GM19455 (cell line): Measurements from ENCODE around the gene NDUFAF8.

Experiments
- ATAC-seq: cut with Tn5 transposase; IDR thresholded peaks from one replicate; pipeline ENCODE4 v1.9.1; 2021; ENCODE audit not compliant: unreplicated experiment

The NDUFAF8 gene

DNA sequence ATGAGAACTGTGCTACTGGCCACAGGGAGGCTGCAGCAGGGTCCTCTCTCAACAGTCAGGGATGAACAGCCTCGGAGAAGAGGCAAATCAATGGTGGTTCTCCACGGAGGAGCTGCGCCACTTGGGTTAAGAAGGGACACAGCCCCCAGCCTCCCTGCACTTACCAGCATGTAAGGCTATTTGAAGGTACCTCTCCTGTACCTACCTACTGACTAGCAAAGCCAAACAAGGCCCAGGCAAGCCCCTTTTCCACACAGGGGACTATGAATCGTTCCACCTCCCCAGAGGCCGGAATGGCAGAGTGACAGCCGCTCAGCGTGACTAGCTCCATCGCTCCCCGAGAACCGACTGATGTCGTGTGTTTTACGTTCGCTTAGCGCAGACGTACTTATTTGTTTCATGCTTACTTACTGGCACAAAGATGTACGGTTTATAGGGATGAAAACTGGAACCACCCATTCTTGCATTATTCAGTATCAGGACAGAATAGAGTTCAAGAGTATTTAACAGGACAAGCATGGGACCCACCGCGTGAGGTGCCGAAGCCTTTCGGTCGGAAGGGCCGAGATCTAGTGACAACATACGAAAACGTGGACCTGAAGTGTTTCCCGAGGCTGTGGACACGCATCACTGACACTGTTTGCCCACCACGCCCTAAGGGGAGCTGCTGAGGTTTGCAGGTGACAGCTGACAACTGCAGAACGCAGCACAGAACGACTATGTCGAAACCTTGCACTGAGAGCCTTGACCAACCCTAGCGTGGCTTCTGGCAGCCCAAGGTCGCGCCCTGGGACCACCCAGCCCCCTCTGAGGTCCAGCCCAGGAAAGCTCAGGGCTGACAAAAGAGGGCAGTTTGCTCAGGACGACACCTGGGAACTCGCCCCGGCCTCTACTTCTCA is 1.3 kb upstream of the NDUFAF8 start:
- ATAC-seq = no peak

DNA sequence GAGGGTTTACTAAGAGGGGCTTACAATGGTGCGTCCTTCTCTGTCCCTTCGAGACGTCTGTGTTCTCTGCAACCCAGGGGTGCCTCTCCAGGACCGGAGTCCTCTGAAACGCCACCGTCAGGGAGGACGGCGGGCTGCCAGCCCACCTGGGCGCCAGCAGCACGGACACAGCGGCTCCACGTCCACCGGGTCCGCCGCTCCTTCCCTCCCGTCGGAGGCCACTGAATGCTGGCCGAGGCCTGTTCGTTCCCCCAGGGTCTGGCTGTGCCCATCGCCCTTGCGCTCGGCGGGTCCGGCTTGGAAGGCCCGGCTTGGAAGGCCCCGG is 666 bp upstream of the NDUFAF8 start:
- peak; percentile 4 for ATAC-seq

DNA sequence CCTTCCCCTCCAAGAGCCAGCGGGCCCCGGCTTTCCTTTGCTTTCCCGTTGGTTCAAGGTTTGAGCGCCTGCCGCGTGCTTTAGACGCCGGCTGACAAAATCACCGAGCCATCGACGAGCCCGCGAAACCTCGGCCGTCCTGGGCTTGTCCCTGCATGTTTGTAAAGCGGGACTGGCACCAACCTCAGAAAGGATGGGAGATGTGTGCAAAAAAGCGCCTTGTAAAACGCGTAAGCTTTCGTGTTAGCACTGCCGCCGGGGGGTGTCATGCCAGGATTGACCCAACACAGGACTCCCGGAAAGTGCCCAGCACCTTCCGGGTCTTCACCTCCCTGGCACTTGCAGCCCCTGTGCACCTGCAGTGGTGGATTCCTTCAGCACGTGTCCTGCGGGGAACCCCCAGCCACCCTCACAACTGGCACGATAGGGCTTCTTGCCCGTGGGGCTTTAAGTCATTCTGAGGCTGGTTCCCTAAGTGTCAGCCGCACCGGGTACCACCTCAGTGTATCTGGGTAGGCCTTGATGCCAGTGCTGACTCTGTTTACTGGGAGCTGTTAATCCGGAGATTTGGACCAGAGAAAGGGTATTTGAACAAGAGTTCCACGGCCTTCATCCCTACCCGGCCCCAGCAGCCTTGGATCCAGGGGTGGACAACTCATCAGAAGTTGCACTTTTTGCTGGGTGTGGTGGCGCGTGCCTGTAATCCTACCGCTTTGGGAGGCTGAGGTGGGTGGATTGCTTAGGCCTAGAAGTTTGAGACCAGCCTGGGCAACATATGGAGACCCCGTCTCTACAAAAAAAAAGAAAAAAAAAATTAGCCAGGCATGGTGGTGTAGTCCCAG is 817 bp downstream of the NDUFAF8 start:
- ATAC-seq = no peak

DNA sequence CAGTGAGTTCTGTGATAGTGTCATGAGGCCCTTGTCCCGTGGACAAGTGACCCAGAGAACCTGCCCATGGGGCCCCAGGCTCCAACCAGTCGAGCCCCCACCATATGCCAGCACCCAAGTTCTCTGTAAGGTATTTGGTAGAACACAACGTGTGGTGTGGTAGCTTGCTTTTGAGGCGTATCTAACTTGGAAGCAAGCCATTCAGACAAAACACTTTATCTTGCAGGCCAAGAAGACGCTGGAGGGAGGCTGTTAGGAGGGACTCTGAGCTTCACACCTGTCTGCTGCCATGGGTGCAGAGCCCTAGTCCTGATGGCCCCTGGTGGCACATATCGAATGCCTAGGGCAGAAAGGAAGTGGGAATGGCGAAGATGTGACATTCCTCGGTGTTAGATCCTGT is 1.6 kb downstream of the NDUFAF8 start:
- no peak for ATAC-seq

DNA sequence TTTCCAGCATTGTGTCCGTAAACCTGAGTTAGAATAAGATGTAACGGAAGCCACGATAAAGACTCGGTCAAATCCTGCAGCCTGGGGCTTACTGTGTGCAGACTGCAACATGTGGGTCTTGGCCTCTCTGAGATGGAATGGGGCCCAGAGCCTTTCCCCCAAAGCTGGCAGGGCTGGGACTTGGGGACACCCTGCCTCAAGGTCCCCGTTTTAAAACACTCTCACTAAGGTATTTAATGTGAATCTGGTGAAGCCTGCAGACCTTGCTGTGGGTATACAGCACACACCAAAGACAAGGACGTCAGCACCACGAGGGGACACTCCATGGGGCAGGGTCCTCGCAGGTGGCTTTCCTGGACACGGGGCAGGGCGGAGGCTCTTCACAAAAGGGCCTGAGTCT is 2.1 kb downstream of the NDUFAF8 start:
- no peak for ATAC-seq

DNA sequence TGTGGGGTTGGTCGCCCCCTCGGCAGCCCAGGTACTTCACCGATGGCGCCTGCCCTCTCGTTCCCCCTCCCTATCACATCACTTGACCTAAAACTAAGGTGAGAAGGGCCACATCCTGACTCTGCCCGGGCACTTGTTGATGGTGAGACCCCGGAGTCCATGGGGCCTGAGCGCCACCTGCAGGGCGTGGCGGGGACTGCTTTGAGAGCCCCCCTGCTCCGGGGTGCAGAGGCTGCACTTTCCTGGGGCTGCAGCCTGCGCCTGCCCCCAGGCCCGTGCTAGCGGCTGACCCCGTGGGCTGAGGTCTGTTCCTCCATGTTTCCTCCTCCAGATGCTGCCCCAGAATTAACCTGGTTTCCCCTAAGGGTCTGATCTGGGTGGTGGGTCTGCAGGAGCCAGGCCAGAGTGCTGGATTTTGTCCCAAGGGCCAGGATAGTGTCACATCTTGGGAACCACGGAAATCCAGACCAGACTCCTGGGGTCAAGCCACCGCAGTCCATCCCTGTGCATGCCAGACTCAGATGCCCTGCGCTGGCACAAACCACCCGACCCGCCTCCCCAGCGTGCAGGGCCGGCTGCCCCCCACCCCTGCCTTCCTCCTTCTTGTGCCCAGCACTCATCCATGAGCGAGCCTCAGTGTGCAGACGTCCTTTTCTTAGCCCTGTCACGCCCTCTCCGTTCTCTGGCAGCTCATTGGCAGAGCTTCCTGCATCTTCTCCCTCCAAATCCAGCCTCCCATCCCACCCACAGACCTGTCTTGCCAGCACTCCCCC is 2.7 kb downstream of the NDUFAF8 start:
- no peak for ATAC-seq

DNA sequence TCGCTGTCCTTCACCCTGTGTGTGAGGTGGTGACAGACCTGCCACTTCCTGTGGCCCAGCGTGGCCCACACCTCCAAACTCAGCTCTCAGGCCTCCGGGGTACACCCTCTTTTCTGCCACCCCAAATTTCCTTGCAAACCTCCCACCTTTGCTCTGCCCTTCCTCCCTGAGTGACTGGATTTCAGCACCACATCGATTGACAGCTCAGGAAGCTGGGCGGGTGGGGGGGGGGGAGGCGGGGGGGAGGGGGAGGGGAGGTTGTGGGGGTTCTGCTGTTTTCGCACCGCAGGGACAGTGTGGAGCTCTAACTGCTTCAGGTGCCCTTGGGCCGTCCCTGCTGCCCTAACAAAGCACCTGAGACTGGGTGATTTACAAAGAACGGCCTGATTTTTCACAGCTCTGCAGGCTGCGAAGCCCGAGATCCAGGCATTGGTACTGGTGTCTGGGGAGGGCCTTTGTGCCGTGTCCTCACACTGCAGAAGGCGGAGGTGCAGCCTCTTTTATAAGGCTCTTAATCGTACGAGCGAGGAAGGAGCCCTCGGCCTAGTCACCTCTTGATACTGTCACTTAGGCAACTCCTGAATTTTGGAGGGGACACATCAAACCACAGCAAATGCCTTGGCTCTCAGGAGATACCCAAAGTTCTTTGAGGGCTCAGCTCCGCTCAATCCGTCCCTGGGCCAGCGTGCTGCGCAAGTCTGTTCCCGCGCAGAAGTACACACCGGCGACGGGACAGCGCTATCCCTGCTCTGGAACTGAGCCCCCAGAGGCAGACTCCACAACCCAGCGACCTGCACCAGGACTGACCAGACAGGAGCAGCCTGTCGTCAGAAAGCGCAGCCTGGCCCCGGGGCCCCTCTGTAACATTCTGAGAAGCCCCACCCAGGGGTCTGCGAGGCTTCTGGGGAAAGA is 3.6 kb downstream of the NDUFAF8 start:
- no peak for ATAC-seq

DNA sequence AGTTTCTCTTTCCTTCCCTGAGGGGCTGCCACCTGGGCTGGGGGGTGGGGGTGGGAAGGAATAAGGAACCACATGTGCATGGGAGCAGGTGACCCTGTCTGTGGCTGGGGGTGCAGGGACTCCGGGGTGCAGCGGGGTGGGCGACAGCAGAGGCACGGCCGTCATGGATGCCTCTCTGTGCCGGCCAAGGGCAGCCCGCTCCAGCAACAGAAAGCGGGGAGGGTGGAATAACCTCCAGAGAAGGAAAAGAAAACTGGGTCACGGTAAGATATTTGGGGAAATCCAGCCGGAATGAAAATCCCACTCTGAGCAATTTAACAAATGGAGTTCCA is 4.2 kb downstream of the NDUFAF8 start:
- no peak for ATAC-seq

DNA sequence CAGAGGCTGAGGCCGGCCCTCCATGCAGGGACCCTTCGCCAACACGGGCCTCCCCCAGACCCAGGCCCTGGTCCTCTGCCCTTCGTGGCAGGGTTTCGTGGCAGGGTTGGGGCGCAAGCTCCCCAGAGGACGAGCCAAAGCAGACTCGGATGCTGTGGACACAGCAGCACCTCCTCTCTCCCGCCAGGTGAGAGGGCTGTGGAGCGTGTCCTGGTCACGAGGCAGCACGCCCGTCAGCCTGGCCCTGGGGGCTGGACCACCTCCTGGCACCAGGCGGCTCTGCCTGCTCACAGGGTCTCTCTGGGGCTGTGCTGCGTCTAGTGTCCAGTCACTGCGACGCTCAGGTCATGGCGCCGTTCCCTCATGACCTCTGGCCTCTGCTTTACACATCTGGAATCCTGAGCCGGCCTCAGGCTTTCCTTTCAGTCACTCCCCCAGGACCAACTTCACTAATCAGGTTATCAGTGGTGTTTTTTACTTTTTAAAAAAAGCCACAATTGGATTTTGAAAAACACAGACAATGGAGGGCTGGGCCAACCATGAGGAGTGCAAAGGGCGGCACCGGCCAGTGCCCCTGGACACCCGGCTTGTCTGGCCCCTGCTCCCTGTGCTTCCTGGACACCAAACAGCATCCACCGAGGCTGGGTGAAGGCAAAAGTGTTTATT is 5.4 kb downstream of the NDUFAF8 start:
- no peak for ATAC-seq

DNA sequence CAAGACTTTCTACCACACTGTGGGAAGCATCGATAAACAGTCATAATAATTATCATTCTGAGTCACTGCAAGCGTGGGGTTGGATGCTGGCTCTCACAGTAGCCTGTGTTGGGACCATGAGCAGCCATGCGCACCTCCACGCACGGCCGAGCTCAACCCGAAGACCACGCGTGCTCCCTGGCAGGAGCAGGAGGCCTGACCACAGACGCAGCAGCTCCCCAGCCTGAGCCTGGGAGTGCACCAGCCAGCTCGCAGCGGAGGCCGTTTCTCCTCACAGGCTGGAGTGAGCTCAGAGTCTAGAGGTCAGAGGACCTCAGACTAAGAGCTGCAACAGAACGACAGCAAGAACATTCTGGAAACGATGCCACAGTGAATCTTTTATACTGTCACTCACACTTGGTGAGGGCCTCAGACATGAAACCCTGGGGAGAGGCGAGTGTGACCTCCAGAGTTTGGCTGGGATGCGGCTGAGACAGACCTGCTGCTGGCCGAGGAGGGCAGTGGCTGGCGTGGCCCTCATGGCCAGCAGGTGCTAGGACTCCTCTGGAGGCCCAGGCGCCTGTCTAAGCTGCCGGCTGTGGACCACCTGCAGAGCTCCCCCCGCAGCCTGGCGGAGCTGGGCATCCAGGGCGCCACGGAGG is 6.0 kb downstream of the NDUFAF8 start:
- ATAC-seq = no peak

DNA sequence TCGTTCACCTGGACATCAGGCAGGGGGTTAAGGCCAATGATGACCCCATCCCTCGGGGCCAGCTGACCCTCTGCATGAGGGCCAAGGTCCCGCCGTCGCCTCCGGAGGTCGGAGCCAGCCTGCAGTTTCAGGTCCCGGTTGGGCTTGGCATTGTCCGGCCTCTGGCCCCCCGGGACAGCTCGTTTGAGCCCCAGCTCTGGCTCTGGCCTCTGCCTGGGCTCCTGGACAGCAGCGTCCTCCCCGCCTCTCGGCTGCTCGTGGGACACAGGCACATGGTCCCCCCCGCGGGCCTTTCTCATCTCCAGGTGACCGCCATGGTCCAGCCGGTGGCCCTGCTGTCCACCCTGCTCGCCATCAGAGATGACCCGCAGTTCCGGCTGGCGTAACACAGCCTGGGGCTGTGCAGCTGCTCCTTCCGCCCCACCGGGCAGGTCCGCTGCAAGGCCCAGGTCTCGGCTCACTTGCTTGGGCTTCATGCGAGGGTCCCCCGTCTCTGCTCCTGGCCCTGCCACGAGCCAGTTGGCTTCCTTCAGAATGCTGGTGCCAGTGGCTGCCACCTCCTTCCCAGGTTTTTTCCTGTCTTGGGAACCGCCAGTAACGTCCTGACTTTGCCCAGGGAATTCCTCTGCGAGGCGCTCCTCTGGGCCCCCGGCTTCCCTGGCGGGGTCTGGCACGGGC is 6.7 kb downstream of the NDUFAF8 start:
- no peak for ATAC-seq

DNA sequence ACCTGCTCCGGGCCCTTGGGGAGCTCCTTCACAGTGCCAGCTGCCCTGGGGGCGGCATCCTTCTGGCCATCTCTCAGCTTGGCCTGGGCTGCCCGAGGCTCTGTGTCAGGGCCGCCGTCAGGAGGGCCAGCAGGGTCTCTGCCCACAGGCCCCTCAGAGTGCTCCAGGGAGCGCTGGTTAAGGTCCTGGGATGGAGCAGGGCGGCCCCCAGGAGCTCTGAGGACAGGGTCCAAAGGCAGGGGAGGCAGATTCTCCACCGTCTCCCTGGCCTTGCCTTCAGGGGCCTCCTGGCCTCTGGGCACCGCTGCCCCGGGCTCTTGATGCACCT is 7.2 kb downstream of the NDUFAF8 start:
- ATAC-seq = no peak

DNA sequence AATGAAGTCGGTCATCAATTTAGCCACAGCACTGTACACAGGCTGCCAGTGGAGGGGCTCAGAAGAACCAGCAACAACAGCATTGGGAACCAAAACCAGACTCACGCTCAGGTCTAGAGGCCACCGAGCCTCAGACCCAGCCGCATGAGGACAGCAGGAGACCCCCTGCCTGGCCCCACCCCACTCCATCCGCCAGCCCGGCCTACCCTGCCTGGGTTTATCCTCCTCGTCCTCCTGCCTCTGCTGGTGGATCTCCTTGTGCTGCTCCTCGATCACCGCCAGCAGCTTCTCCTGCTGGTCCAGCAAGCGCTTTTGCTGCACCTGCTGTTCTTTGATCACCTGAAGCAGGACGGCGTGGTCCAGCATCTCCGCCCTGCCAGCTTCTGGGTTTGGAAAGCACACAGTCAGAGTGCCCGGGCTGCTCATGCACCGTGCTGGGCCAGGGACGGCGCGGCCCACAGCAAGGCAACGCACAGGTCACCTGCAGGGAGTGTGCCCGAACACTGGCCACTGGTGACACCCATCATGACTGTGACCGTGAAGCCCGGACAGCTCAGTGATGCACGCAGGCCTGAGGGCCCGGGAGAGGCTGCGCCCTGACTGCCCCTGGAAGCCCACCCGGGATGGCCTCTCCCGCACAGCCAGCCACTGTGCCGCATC is 7.7 kb downstream of the NDUFAF8 start:
- no peak for ATAC-seq

DNA sequence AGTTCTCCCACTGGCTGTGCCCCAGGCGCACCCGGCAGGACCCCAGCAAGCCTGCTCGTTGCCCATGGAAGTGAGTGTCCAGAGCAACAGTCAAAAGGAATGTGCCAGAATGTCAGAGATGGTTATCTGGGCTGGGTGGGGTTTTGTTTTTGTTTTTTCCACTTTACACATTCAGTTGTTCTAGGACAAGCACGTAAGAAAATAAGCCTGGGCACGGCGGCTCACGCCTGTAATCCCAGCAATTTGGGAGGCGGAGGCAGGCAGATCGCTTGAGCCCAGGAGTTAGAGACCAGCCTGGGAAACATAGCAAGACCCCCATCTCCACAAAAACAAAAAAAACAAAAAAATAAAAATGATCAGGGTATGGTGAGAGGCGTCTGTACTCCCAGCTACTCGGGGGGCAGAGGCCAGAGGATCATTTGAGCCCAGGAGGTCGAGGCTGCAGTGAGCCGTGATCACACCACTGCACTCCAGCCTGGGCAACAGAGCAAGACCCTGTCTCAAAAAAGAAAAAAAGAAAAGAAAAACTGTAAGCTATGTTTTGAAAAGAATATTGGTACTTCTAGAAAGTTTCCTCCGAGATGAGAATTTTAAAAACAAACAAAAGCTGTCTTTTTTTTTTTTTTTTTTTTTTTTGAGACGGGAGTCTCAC is 8.3 kb downstream of the NDUFAF8 start:
- ATAC-seq = no peak

DNA sequence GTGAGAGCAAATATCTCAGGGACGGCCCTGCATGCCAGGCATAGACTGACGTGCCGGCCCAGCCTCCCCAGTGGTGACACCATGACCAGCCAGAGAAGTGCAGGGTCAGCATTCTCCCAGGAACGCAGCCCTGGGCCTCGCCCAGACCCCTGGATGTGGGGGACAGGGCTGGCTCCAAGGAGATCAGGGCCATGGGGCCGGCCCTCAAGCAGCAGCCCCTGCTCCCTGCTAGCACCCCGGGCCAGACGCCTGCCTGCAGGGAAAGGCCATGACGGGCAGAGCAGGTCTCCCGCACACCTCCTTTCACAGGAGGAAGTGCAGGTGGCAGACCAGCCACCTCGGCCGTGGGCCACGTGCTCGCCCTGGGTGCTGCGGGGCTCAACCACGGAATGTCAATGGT is 9.5 kb downstream of the NDUFAF8 start:
- no peak for ATAC-seq

DNA sequence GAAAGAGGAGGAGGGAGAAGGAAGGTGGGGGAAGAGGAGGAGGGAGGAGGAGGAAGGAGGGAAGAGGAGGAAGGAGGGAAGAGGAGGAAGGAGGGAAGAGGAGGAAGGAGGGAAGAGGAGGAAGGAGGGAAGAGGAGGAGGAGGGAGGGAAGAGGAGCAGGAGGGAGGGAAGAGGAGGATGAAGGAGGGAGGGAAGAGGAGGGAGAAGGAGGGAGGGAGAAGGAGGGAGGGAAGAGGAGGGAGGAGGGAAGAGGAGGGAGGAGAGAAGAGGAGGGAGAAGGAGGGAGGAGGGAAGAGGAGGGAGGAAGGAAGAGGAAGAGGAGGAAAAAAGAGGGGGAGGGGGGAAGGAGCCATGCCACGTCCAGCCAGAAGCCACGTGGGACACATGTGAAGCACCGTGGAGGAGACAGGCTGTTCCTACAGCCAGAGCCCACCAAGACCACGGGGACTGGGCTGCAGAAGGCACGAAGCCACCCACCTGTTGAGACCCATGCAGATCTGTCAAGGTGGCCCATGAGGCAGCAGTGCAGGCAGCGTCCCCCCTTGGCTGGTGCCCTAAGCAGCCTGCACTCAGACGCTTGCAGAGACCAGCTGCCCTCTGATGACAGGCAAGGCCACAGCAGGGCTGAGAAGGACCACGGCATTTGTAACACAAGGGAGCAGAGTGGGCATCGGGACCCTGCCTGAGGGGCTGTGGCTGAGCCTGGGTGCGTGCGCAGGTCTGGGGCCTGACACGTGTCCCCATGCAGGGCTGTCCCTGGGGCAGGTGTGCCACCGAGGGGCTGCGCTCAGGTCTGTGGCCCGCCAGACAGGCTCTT is 10.3 kb downstream of the NDUFAF8 start:
- no peak for ATAC-seq
